DND-41 (cell line): ENCODE measurements around the gene OST4.

Experiments used
- EZH2 ChIP-seq: IDR thresholded peaks from 3 replicates; pipeline ENCODE4 v1.6.1; 2012; ENCODE audit warnings: borderline replicate concordance, low read depth, mild to moderate bottlenecking, moderate library complexity, low read length, inconsistent platforms; ENCODE audit not compliant: severe bottlenecking
- TF ChIP-seq, protein P1 (sequence below): IDR thresholded peaks from 2 replicates; pipeline ENCODE4 v1.5.1; 2012; ENCODE audit warnings: borderline replicate concordance, low read length, moderate library complexity, mild to moderate bottlenecking; ENCODE audit not compliant: poor library complexity, severe bottlenecking; ENCODE audit errors: extremely low read depth

GRCh38 chr2:27080140-27080469, 8.7 kb upstream of the OST4 start:
- TF ChIP-seq, protein P1, sequence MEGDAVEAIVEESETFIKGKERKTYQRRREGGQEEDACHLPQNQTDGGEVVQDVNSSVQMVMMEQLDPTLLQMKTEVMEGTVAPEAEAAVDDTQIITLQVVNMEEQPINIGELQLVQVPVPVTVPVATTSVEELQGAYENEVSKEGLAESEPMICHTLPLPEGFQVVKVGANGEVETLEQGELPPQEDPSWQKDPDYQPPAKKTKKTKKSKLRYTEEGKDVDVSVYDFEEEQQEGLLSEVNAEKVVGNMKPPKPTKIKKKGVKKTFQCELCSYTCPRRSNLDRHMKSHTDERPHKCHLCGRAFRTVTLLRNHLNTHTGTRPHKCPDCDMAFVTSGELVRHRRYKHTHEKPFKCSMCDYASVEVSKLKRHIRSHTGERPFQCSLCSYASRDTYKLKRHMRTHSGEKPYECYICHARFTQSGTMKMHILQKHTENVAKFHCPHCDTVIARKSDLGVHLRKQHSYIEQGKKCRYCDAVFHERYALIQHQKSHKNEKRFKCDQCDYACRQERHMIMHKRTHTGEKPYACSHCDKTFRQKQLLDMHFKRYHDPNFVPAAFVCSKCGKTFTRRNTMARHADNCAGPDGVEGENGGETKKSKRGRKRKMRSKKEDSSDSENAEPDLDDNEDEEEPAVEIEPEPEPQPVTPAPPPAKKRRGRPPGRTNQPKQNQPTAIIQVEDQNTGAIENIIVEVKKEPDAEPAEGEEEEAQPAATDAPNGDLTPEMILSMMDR: no peak
- no peak for TF ChIP-seq EZH2
